SK-N-SH (cell line): Measurements from ENCODE around the gene PTPDC1. TPM values are rescaled to one million over a fixed set of nuclear protein-coding genes. Genes with fewer than 3 reads are reported as not detected.
A peak's percentile ranks its signal among the peaks of the same experiment; 100 is the strongest.

Experiments
- CTCF ChIA-PET: fragments of 300-600, 350-600 bp; formaldehyde crosslinking; extraction: SDS; loops from one replicate; lab custom pipeline; 2021; lab: Yijun Ruan, JAX
- POLR2A ChIA-PET: fragments of 350-600 bp; sonication (Branson Sonifier 250); formaldehyde crosslinking; extraction: SDS; loops from one replicate; lab custom pipeline; 2020; ENCODE audit warnings: antibody characterized with exemption, inconsistent platforms; lab: Yijun Ruan, JAX
- DNase-seq: peaks from one replicate; pipeline ENCODE4 v3.0.0; 2012
- H2AFZ ChIP-seq: fragments of 200-600 bp; sonication (generic); 2 replicates; pipeline ENCODE4 v1.8.1; 2016; ENCODE audit warnings: antibody characterized with exemption, mild to moderate bottlenecking, low read depth
- H3F3A ChIP-seq: fragments of 200-600 bp; sonication (generic); replicated peaks from 2 replicates; pipeline ENCODE3; 2016; ENCODE audit warnings: antibody characterized with exemption, mild to moderate bottlenecking; ENCODE audit not compliant: insufficient read depth
- H3K27ac ChIP-seq, 2 experiments: fragments of 200-500 bp in 1 of 2; fragments of 200-600 bp in 1 of 2; sonication (Bioruptor generic) in 1 of 2; sonication (generic), shearing (Covaris generic) in 1 of 2; 2 replicates each; pipeline versions ENCODE4 v1.5.1 to v1.6.1; 2014 to 2016; ENCODE audit warnings: low read depth in 2 of 2, inconsistent platforms in 1 of 2, low read length in 1 of 2, mild to moderate bottlenecking in 1 of 2, mixed read lengths in 1 of 2
- H3K27me3 ChIP-seq: fragments of 200-600 bp; sonication (generic), shearing (Covaris generic); 2 replicates; pipeline ENCODE4 v1.6.1; 2016; ENCODE audit warnings: mixed run types; ENCODE audit not compliant: insufficient read depth
- H3K36me3 ChIP-seq, 2 experiments: fragments of 200-500 bp in 1 of 2; fragments of 200-600 bp in 1 of 2; sonication (Bioruptor generic) in 1 of 2; sonication (generic) in 1 of 2; replicated peaks in 1 of 2; 2 replicates each; pipeline versions ENCODE3 to v1.5.1; 2014 to 2016; ENCODE audit warnings: low read length in 1 of 2, mild to moderate bottlenecking in 1 of 2; ENCODE audit not compliant: insufficient read depth in 2 of 2, control insufficient read depth in 1 of 2
- H3K4me1 ChIP-seq, 2 experiments: fragments of 200-500 bp in 1 of 2; fragments of 200-600 bp in 1 of 2; sonication (Bioruptor generic) in 1 of 2; sonication (generic), shearing (Covaris generic) in 1 of 2; 2 replicates each; pipeline versions ENCODE4 v1.5.1 to v1.6.1; 2014 to 2016; ENCODE audit warnings: low read depth in 1 of 2, low read length in 1 of 2, mixed run types in 1 of 2; ENCODE audit not compliant: insufficient read depth in 2 of 2, control insufficient read depth in 1 of 2
- H3K4me2 ChIP-seq: fragments of 200-600 bp; sonication (generic), shearing (Covaris generic); 2 replicates; pipeline ENCODE4 v1.6.1; 2017; ENCODE audit warnings: mixed run types
- H3K4me3 ChIP-seq, 2 experiments: fragments of 200-500 bp in 1 of 2; fragments of 200-600 bp in 1 of 2; sonication (Bioruptor generic) in 1 of 2; sonication (generic), shearing (Covaris generic) in 1 of 2; 2 replicates each; pipeline versions ENCODE4 v1.5.1 to v1.8.1; 2014 to 2016; ENCODE audit warnings: low read depth in 2 of 2, inconsistent platforms in 1 of 2, low read length in 1 of 2, mild to moderate bottlenecking in 1 of 2, mixed read lengths in 1 of 2, moderate library complexity in 1 of 2
- H3K79me2 ChIP-seq: fragments of 200-600 bp; sonication (generic); 2 replicates; pipeline ENCODE4 v1.8.1; 2017; ENCODE audit warnings: mild to moderate bottlenecking; ENCODE audit not compliant: insufficient read depth
- H3K9ac ChIP-seq: fragments of 200-600 bp; sonication (generic); 2 replicates; pipeline ENCODE4 v1.6.1; 2017; ENCODE audit warnings: mixed run types
- H3K9me2 ChIP-seq: fragments of 200-600 bp; sonication (generic); 2 replicates; pipeline ENCODE4 v1.6.1; 2017; ENCODE audit warnings: mixed run types
- H3K9me3 ChIP-seq: fragments of 200-600 bp; sonication (generic); 2 replicates; pipeline ENCODE4 v1.6.1; 2017; ENCODE audit warnings: mixed run types, mild to moderate bottlenecking, moderate library complexity
- H4K20me1 ChIP-seq: fragments of 200-600 bp; sonication (generic); 2 replicates; pipeline ENCODE4 v1.6.1; 2017; ENCODE audit warnings: mild to moderate bottlenecking, mixed run types; ENCODE audit not compliant: insufficient read depth
- ELF1 ChIP-seq: IDR thresholded peaks from 2 replicates; pipeline ENCODE4 v1.4.0; 2012
- EP300 ChIP-seq, 2 experiments: IDR thresholded peaks; 2 replicates each; pipeline versions ENCODE4 v1.4.0 to v1.6.1; 2012; ENCODE audit warnings: borderline replicate concordance in 1 of 2, low read depth in 1 of 2, low read length in 1 of 2
- EZH2phosphoT487 ChIP-seq: fragments of 200-600 bp; sonication (generic); IDR thresholded peaks from 2 replicates; pipeline ENCODE4 v1.6.1; 2017; ENCODE audit warnings: low read depth, mixed run types, mild to moderate bottlenecking, antibody characterized with exemption, moderate library complexity, borderline replicate concordance
- FOSL2 ChIP-seq: IDR thresholded peaks from 2 replicates; pipeline ENCODE4 v1.4.0; 2012; ENCODE audit warnings: low read depth, mild to moderate bottlenecking, moderate library complexity, borderline replicate concordance
- FOXJ3 ChIP-seq: sonication (generic); formaldehyde crosslinking; IDR thresholded peaks from 2 replicates; pipeline ENCODE4 v1.5.1; 2020; ENCODE audit warnings: mild to moderate bottlenecking, missing genetic modification reagents
- FOXM1 ChIP-seq: IDR thresholded peaks from 2 replicates; pipeline ENCODE4 v1.4.0; 2012; ENCODE audit warnings: low read depth, mild to moderate bottlenecking
- GABPA ChIP-seq: IDR thresholded peaks from 2 replicates; pipeline ENCODE4 v1.4.0; 2012; ENCODE audit warnings: low read depth, mild to moderate bottlenecking
- GATA2 ChIP-seq: sonication (generic); formaldehyde crosslinking; IDR thresholded peaks from 2 replicates; pipeline ENCODE4 v1.5.0; 2020; ENCODE audit warnings: mild to moderate bottlenecking, missing genetic modification reagents
- IRF3 ChIP-seq: fragments of 150-350 bp; IDR thresholded peaks from 2 replicates; pipeline ENCODE4 v1.6.1; 2016; ENCODE audit warnings: mild to moderate bottlenecking, low read depth, low read length
- MAX ChIP-seq: IDR thresholded peaks from 2 replicates; pipeline ENCODE4 v1.4.0; 2012; ENCODE audit warnings: low read depth
- NFIC ChIP-seq: IDR thresholded peaks from 2 replicates; pipeline ENCODE4 v1.4.0; 2012; ENCODE audit warnings: borderline replicate concordance
- NRF1 ChIP-seq: IDR thresholded peaks from 2 replicates; pipeline ENCODE4 v1.6.1; 2012; ENCODE audit warnings: low read depth, mild to moderate bottlenecking, low read length
- RAD21 ChIP-seq: IDR thresholded peaks from 2 replicates; pipeline ENCODE4 v1.6.1; 2012; ENCODE audit warnings: mild to moderate bottlenecking, low read length
- RCOR1 ChIP-seq: fragments of 150-350 bp; IDR thresholded peaks from 2 replicates; pipeline ENCODE4 v1.6.1; 2017; ENCODE audit warnings: antibody characterized with exemption, low read length
- RFX5 ChIP-seq: IDR thresholded peaks from 2 replicates; pipeline ENCODE4 v1.6.1; 2012; ENCODE audit warnings: mild to moderate bottlenecking, improper control_type of control experiment, low read length
- RXRA ChIP-seq: IDR thresholded peaks from 2 replicates; pipeline ENCODE4 v1.4.0; 2012; ENCODE audit warnings: low read depth, mild to moderate bottlenecking, borderline replicate concordance
- TCF12 ChIP-seq: IDR thresholded peaks from 2 replicates; pipeline ENCODE4 v1.4.0; 2012
- TEAD4 ChIP-seq: IDR thresholded peaks from 2 replicates; pipeline ENCODE4 v1.4.0; 2012; ENCODE audit warnings: mild to moderate bottlenecking, borderline replicate concordance; ENCODE audit not compliant: insufficient read depth
- USF2 ChIP-seq: fragments of 150-350 bp; IDR thresholded peaks from 2 replicates; pipeline ENCODE4 v1.6.1; 2017; ENCODE audit warnings: antibody characterized with exemption, low read length, low read depth, borderline replicate concordance
- YY1 ChIP-seq: IDR thresholded peaks from 2 replicates; pipeline ENCODE4 v1.4.0; 2012; ENCODE audit warnings: low read depth, mild to moderate bottlenecking
- WGBS: methylation state at CpG from one replicate; pipeline ENCODE4 v1.1.6; 2017; ENCODE audit warnings: low lambda C conversion rate; 5-methylcytosine and 5-hydroxymethylcytosine counted together
- polyA plus RNA-seq, 3 experiments: library from polyadenylated mRNA; depleted of rRNA; stranded (reverse); fragments of >200 nt; gene quantifications; 2 replicates each; pipeline ENCODE4 v1.2.3, GENCODE V29; 2012

The PTPDC1 gene
- polyA plus RNA-seq, 1 of the 3 experiments (the other 2 are of a cell fraction), result 3.7 TPM

DNA sequence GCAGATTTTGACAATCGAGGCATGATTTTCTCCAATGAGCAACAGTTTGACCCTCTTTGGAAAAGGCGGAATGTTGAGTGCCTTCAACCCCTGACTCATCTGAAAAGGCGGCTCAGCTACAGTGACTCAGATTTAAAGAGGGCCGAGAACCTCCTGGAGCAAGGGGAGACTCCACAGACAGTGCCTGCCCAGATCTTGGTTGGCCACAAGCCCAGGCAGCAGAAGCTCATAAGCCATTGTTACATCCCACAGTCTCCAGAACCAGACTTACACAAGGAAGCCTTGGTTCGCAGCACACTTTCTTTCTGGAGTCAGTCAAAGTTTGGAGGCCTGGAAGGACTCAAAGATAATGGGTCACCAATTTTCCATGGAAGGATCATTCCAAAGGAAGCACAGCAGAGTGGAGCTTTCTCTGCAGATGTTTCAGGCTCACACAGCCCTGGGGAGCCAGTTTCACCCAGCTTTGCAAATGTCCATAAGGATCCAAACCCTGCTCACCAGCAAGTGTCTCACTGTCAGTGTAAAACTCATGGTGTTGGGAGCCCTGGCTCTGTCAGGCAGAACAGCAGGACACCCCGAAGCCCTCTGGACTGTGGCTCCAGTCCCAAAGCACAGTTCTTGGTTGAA, 13.6 kb downstream of the PTPDC1 start (continued):
- TF ChIP-seq RFX5, result no peak
- no peak for TF ChIP-seq RAD21
- peak; percentile 90 for TF ChIP-seq NFIC
- no peak for TF ChIP-seq IRF3
- TF ChIP-seq GABPA, result no peak
- TF ChIP-seq TEAD4, result 0 out of 2 replicates have a peak, but pooled peaks have one; percentile 46
- peak in 1 of 2 experiments; percentile 69; a peak in 1 of 4 replicates for TF ChIP-seq EP300 (IDR thresholded peaks at IDR 0.05; ENCODE audit: borderline replicate concordance in 1 of 2, low read depth in 1 of 2, low read length in 1 of 2)
- TF ChIP-seq TCF12, result peak; percentile 75
- TF ChIP-seq RXRA, result no peak; the same call in 1 of the 2 replicates
- peak; percentile 92 for TF ChIP-seq FOSL2
- no peak for TF ChIP-seq RCOR1

GRCh38 chr9:94100152-94100879, 16.1 kb downstream of the PTPDC1 start:
- Histone ChIP-seq H2AFZ (no peak overlapping the region), H3K4me3 (no peak overlapping the region), H3K36me3 (peaks cover 0 to 8% of the 10 kb centered on the region in 2 experiments), H3K79me2 (no peaks in the 10 kb centered on the region), H3K9me2 (no peaks in the 10 kb centered on the region), H3K27ac (no peak overlapping the region), H3F3A (peaks cover 21% of the 10 kb centered on the region), H3K4me1 (peaks cover 13 to 14% of the 10 kb centered on the region in 2 experiments), H3K27me3 (no peaks in the 10 kb centered on the region), H3K4me2 (no peak overlapping the region), H4K20me1 (no peaks in the 10 kb centered on the region), H3K9ac (no peak overlapping the region), H3K9me3 (no peaks in the 10 kb centered on the region)
- WGBS, result 92% methylated on average over 2 of the region's 2 CpGs
- no peak for TF ChIP-seq YY1
- TF ChIP-seq FOXJ3, result no peak
- no peak for TF ChIP-seq ELF1
- TF ChIP-seq USF2, result no peak
- TF ChIP-seq GATA2 (CRISPR knock-in tag), result peak; percentile 36
- peak in 1 of 2 experiments; percentile 46; a peak in 1 of 4 replicates for TF ChIP-seq EP300 (IDR thresholded peaks at IDR 0.05; ENCODE audit: borderline replicate concordance in 1 of 2, low read depth in 1 of 2, low read length in 1 of 2)
- TF ChIP-seq TEAD4, result no peak
- no peak for TF ChIP-seq IRF3
- 0 out of 2 replicates have a peak, but pooled peaks have one; percentile 17 for TF ChIP-seq RCOR1
- TF ChIP-seq FOXM1, result no peak
- no peak for TF ChIP-seq FOSL2
- TF ChIP-seq RAD21, result no peak
- no peak for TF ChIP-seq EZH2phosphoT487
- no peak for TF ChIP-seq TCF12
- no peak for TF ChIP-seq MAX
- no peak for TF ChIP-seq NRF1
- CTCF ChIA-PET, result interaction anchor here (1.7 kb wide), 1 partner anchor 113 kb away, joined by 7 read pairs; no protein-coding TSS in a partner anchor
- peak; percentile 29 for DNase-seq
- POLR2A ChIA-PET, result no interaction called here
